Fibroblast of lung (primary cell): ENCODE results near the gene RBBP5.

Experiments used
- EZH2 ChIP-seq: IDR thresholded peaks from 2 replicates; pipeline ENCODE4 v1.5.1; 2012; ENCODE audit warnings: low read length, control low read depth, mild to moderate bottlenecking; ENCODE audit errors: missing control alignments
- TF ChIP-seq, protein P1 (sequence below), 2 donors: IDR thresholded peaks in 1 of 2; conservative IDR thresholded peaks in 1 of 2; 1 replicate in 1 of 2; 2 replicates in 1 of 2; pipeline ENCODE4 v1.5.1; 2011 to 2012; ENCODE audit warnings: low read length in 2 of 2, control low read depth in 1 of 2, inconsistent platforms in 1 of 2, low read depth in 1 of 2, mild to moderate bottlenecking in 1 of 2

DNA sequence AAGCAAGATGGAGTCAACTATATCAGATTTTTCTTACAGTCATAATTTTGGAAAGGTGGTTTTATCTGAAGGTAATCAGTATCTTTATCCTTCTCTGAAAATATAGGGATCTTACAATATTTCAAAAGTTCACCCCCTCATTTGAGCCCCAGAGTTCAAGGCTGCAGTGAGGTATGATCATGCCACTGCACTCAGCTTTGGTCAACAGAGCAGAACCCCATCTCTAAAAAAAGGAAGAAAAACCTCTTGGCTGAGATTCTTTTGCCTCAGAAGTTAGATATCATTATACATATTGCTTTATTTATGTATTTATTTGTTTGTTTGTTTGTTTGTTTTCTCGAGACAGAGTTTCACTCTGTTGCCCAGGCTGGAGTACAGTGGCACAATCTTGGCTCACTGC, 11.5 kb upstream of the RBBP5 start:
- TF ChIP-seq, protein P1, sequence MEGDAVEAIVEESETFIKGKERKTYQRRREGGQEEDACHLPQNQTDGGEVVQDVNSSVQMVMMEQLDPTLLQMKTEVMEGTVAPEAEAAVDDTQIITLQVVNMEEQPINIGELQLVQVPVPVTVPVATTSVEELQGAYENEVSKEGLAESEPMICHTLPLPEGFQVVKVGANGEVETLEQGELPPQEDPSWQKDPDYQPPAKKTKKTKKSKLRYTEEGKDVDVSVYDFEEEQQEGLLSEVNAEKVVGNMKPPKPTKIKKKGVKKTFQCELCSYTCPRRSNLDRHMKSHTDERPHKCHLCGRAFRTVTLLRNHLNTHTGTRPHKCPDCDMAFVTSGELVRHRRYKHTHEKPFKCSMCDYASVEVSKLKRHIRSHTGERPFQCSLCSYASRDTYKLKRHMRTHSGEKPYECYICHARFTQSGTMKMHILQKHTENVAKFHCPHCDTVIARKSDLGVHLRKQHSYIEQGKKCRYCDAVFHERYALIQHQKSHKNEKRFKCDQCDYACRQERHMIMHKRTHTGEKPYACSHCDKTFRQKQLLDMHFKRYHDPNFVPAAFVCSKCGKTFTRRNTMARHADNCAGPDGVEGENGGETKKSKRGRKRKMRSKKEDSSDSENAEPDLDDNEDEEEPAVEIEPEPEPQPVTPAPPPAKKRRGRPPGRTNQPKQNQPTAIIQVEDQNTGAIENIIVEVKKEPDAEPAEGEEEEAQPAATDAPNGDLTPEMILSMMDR (conservative IDR thresholded peaks at IDR 0.05 in 1 of 2, IDR thresholded peaks at IDR 0.05 in 1 of 2; ENCODE audit: low read depth in 1 of 2, low read length in 2 of 2) = no peak
- TF ChIP-seq EZH2 = no peak
